DND-41 (cell line): ENCODE data around the gene LONP2.

Experiments
- EZH2 ChIP-seq: IDR thresholded peaks from 3 replicates; pipeline ENCODE4 v1.6.1; 2012; ENCODE audit warnings: borderline replicate concordance, low read depth, mild to moderate bottlenecking, moderate library complexity, low read length, inconsistent platforms; ENCODE audit not compliant: severe bottlenecking
- TF ChIP-seq, protein P1 (sequence below): IDR thresholded peaks from 2 replicates; pipeline ENCODE4 v1.5.1; 2012; ENCODE audit warnings: borderline replicate concordance, low read length, moderate library complexity, mild to moderate bottlenecking; ENCODE audit not compliant: poor library complexity, severe bottlenecking; ENCODE audit errors: extremely low read depth

- TF ChIP-seq, protein P1, sequence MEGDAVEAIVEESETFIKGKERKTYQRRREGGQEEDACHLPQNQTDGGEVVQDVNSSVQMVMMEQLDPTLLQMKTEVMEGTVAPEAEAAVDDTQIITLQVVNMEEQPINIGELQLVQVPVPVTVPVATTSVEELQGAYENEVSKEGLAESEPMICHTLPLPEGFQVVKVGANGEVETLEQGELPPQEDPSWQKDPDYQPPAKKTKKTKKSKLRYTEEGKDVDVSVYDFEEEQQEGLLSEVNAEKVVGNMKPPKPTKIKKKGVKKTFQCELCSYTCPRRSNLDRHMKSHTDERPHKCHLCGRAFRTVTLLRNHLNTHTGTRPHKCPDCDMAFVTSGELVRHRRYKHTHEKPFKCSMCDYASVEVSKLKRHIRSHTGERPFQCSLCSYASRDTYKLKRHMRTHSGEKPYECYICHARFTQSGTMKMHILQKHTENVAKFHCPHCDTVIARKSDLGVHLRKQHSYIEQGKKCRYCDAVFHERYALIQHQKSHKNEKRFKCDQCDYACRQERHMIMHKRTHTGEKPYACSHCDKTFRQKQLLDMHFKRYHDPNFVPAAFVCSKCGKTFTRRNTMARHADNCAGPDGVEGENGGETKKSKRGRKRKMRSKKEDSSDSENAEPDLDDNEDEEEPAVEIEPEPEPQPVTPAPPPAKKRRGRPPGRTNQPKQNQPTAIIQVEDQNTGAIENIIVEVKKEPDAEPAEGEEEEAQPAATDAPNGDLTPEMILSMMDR: no peak
- TF ChIP-seq EZH2: no peak
Measured at GRCh38 chr16:48340054-48340453, 96.0 kb downstream of the LONP2 start.
